RCC 7860 (cell line): ENCODE results near the gene LSM14B.
"Not testable (repeated sequence)": the region's sequence is repeated elsewhere in the genome, so short reads cannot be mapped to it uniquely, and the experiment has no call there.

ENCODE experiments used
- DNase-seq: peaks from one replicate; pipeline ENCODE4 v3.0.0-alpha.2; 2015; ENCODE audit warnings: low spot score
- FAIRE-seq: peaks from 2 replicates; lab custom pipeline; 2012; peaks lifted over from hg19 to GRCh38; lab: Jason Lieb, UNC

LSM14B gene

GRCh38 chr20:62121776-62122653 lies at the start of gene LSM14B:
TSS of gene LSM14B (plus strand) at chr20:62122475. CDS start at chr20:62122667, 192 bp downstream.
- no peak for FAIRE-seq
- DNase-seq, result peak; percentile 89

GRCh38 chr20:62073323-62073722 lies 49.0 kb upstream of the LSM14B start:
- FAIRE-seq (no peak), DNase-seq (no peak)

- FAIRE-seq (no peak), DNase-seq (no peak)
These were observed 43.1 kb upstream of the LSM14B start for GRCh38 chr20:62079166-62079565.

- FAIRE-seq (no peak), DNase-seq (no peak)
These were observed 41.9 kb upstream of the LSM14B start for GRCh38 chr20:62080249-62080990.

GRCh38 chr20:62083312-62083711 lies 39.0 kb upstream of the LSM14B start:
- no peak for FAIRE-seq
- no peak for DNase-seq

- not testable (repeated sequence) for FAIRE-seq, DNase-seq
These were observed 38.1 kb upstream of the LSM14B start for GRCh38 chr20:62084224-62084623.

GRCh38 chr20:62085206-62085605 lies 37.1 kb upstream of the LSM14B start:
- no peak for FAIRE-seq
- no peak for DNase-seq

- no peak for FAIRE-seq
- no peak for DNase-seq
These were observed 35.0 kb upstream of the LSM14B start for GRCh38 chr20:62087227-62087626.

- DNase-seq (no peak), FAIRE-seq (no peak)
These were observed 34.6 kb upstream of the LSM14B start for GRCh38 chr20:62087632-62088031.

GRCh38 chr20:62088258-62089127 lies 33.8 kb upstream of the LSM14B start:
- FAIRE-seq (no peak), DNase-seq (peak; percentile 58)

GRCh38 chr20:62089393-62089792 lies 32.9 kb upstream of the LSM14B start:
- no peak for FAIRE-seq
- DNase-seq, result no peak

GRCh38 chr20:62096421-62097380 lies 25.6 kb upstream of the LSM14B start:
- DNase-seq, result no peak
- no peak for FAIRE-seq

- DNase-seq (no peak), FAIRE-seq (no peak)
These were observed 24.3 kb upstream of the LSM14B start for GRCh38 chr20:62097881-62098407.

GRCh38 chr20:62101078-62101477 lies 21.2 kb upstream of the LSM14B start:
- DNase-seq (no peak), FAIRE-seq (no peak)

GRCh38 chr20:62103508-62104233 lies 18.6 kb upstream of the LSM14B start:
- DNase-seq, result no peak
- no peak for FAIRE-seq

- DNase-seq, result no peak
- FAIRE-seq, result no peak
These were observed 18.0 kb upstream of the LSM14B start for GRCh38 chr20:62104234-62104789.

GRCh38 chr20:62104791-62105345 lies 17.4 kb upstream of the LSM14B start:
- FAIRE-seq (no peak), DNase-seq (no peak)

- FAIRE-seq (no peak), DNase-seq (no peak)
These were observed 16.7 kb upstream of the LSM14B start for GRCh38 chr20:62105592-62105991.
